ENCODE measurements around the gene POP7. TPM values are rescaled to one million over a fixed set of nuclear protein-coding genes. Genes with fewer than 3 reads are reported as not detected.

Gene POP7
- total RNA-seq, 2 experiments from 2014 or later = 47.2 to 94.3 TPM

GRCh38 chr7:100677308-100678267 is 28.3 kb upstream of the POP7 start:
- intact Hi-C loops (cut with micrococcal nuclease; ENCODE audit: unreplicated experiment) = loop anchor here (10.0 kb wide), 1 partner anchor 203 kb away; the partner anchor contains the start of gene TSC22D4
- Histone ChIP-seq H2AFZ (ENCODE audit: low read length) (no peak overlapping the region), H3K9me3 (ENCODE audit: low read length) (no peaks in the 10 kb centered on the region), H3K79me2 (ENCODE audit: insufficient read depth, low read depth, low read length) (peaks cover 8% of the 10 kb centered on the region; the same call in 1 of the 2 replicates), H3K9me2 (ENCODE audit: insufficient read depth, low read length) (no peaks in the 10 kb centered on the region), H3K36me3 (ENCODE audit: insufficient read depth, low read length) (peaks cover 64% of the 10 kb centered on the region), H3K4me1 (ENCODE audit: insufficient read depth, low read length, poor library complexity, severe bottlenecking) (peaks cover 9% of the 10 kb centered on the region), H3K4me3 (ENCODE audit: low read depth, low read length, poor library complexity, severe bottlenecking) (no peak overlapping the region), H3K4me2 (ENCODE audit: low read length) (no peak overlapping the region), H4K20me1 (ENCODE audit: insufficient read depth, low read length) (0 out of 2 replicates have a peak, but pooled peaks cover 4% of the 10 kb centered on the region), H3K27ac (ENCODE audit: low read depth, low read length, poor library complexity, severe bottlenecking) (no peak overlapping the region)
- ChIA-PET CTCF (ENCODE audit: unreplicated experiment) (interaction anchor here (0.6 kb wide), 1 partner anchor 9 kb away, joined by 4 read pairs; no protein-coding TSS in a partner anchor), POLR2A (interaction anchor here (0.6 kb wide), 1 partner anchor 635 kb away, joined by 6 read pairs; no protein-coding TSS in a partner anchor)
- TF ChIP-seq, protein P1, sequence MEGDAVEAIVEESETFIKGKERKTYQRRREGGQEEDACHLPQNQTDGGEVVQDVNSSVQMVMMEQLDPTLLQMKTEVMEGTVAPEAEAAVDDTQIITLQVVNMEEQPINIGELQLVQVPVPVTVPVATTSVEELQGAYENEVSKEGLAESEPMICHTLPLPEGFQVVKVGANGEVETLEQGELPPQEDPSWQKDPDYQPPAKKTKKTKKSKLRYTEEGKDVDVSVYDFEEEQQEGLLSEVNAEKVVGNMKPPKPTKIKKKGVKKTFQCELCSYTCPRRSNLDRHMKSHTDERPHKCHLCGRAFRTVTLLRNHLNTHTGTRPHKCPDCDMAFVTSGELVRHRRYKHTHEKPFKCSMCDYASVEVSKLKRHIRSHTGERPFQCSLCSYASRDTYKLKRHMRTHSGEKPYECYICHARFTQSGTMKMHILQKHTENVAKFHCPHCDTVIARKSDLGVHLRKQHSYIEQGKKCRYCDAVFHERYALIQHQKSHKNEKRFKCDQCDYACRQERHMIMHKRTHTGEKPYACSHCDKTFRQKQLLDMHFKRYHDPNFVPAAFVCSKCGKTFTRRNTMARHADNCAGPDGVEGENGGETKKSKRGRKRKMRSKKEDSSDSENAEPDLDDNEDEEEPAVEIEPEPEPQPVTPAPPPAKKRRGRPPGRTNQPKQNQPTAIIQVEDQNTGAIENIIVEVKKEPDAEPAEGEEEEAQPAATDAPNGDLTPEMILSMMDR (conservative IDR thresholded peaks at IDR 0.05; ENCODE audit: low read length) = no peak
- no peak for TF ChIP-seq EZH2phosphoT487 (IDR thresholded peaks at IDR 0.05; ENCODE audit: borderline replicate concordance, low read depth, low read length)
- no peak for DNase-seq (ENCODE audit: low spot score)
- BruUV-seq (replicated peaks) = no TSS peak

DNA sequence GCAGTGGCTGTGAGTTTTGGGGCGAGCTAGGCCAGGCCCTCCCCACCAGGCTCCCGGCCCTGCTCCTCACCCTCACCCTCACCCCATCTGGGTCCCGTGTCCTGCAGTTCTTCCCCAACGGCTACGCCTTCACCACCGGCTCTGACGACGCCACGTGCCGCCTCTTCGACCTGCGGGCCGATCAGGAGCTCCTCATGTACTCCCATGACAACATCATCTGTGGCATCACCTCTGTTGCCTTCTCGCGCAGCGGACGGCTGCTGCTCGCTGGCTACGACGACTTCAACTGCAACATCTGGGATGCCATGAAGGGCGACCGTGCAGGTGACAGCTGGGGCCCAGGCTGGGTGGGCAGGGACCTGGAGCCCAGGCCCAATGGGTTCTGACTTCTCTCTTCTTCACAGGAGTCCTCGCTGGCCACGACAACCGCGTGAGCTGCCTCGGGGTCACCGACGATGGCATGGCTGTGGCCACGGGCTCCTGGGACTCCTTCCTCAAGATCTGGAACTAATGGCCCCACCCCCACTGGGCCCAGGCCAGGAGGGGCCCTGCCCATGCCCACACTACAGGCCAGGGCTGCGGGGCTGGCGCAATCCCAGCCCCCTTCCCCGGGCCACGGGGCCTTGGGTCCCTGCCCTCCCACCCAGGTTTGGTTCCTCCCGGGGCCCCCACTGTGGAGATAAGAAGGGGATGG is 27.5 kb upstream of the POP7 start:
- H3K79me2 ChIP-seq (ENCODE audit: insufficient read depth, low read depth, low read length) = peaks cover 8% of the 10 kb centered on the region; the same call in 1 of the 2 replicates
- CTCF ChIA-PET (ENCODE audit: unreplicated experiment) = no interaction called here
- H3K4me2 ChIP-seq (ENCODE audit: low read length) = no peak overlapping the region
- POLR2A ChIA-PET = no interaction called here
- no peaks in the 10 kb centered on the region for H3K9me2 ChIP-seq (ENCODE audit: insufficient read depth, low read length)
- TSS peak; percentile 88 for BruUV-seq (replicated peaks)
- no peaks in the 10 kb centered on the region for H3K9me3 ChIP-seq (ENCODE audit: low read length)
- no peak overlapping the region for H3K4me3 ChIP-seq (ENCODE audit: low read depth, low read length, poor library complexity, severe bottlenecking)
- peaks cover 72% of the 10 kb centered on the region for H3K36me3 ChIP-seq (ENCODE audit: insufficient read depth, low read length)
- TF ChIP-seq, protein P1 (conservative IDR thresholded peaks at IDR 0.05; ENCODE audit: low read length) = no peak
- no peak for TF ChIP-seq EZH2phosphoT487 (IDR thresholded peaks at IDR 0.05; ENCODE audit: borderline replicate concordance, low read depth, low read length)
- peaks cover 6% of the 10 kb centered on the region for H3K4me1 ChIP-seq (ENCODE audit: insufficient read depth, low read length, poor library complexity, severe bottlenecking)
- intact Hi-C loops (cut with micrococcal nuclease; ENCODE audit: unreplicated experiment) = loop anchor here (10.0 kb wide), 1 partner anchor 204 kb away; the partner anchor contains the start of gene TSC22D4
- H2AFZ ChIP-seq (ENCODE audit: low read length) = no peak overlapping the region
- 0 out of 2 replicates have a peak, but pooled peaks cover 4% of the 10 kb centered on the region for H4K20me1 ChIP-seq (ENCODE audit: insufficient read depth, low read length)
- no peak overlapping the region for H3K27ac ChIP-seq (ENCODE audit: low read depth, low read length, poor library complexity, severe bottlenecking)
- DNase-seq (ENCODE audit: low spot score) = no peak

Measured in OCI-LY7 (cell line).